ENCODE measurements around the gene CCDC59.

- TF ChIP-seq MXI1 (IDR thresholded peaks at IDR 0.05; ENCODE audit: low read depth, low read length) (no peak), MAX (IDR thresholded peaks at IDR 0.05; ENCODE audit: low read depth) (no peak), CTCF (IDR thresholded peaks at IDR 0.05) (no peak), USF2 (IDR thresholded peaks at IDR 0.05; ENCODE audit: borderline replicate concordance, low read depth, low read length) (no peak), ELF1 (IDR thresholded peaks at IDR 0.05) (no peak), JUND (IDR thresholded peaks at IDR 0.05) (no peak), SMC3 (IDR thresholded peaks at IDR 0.05; ENCODE audit: low read depth, low read length) (no peak), GABPA (IDR thresholded peaks at IDR 0.05; ENCODE audit: low read depth) (no peak), REST (IDR thresholded peaks at IDR 0.05; ENCODE audit: low read depth, low read length) (no peak), TCF12 (IDR thresholded peaks at IDR 0.05) (no peak)
Measured at GRCh38 chr12:82319276-82319675, 38.9 kb downstream of the CCDC59 start.
